ENCODE data around the gene GPR3. TPM values are rescaled to one million over a fixed set of nuclear protein-coding genes. Genes with fewer than 3 reads are reported as not detected.

Gene GPR3
- polyA plus RNA-seq, 2 of the 4 experiments (the other 2 are of a cell fraction): 0.76 to 1.7 TPM

DNA sequence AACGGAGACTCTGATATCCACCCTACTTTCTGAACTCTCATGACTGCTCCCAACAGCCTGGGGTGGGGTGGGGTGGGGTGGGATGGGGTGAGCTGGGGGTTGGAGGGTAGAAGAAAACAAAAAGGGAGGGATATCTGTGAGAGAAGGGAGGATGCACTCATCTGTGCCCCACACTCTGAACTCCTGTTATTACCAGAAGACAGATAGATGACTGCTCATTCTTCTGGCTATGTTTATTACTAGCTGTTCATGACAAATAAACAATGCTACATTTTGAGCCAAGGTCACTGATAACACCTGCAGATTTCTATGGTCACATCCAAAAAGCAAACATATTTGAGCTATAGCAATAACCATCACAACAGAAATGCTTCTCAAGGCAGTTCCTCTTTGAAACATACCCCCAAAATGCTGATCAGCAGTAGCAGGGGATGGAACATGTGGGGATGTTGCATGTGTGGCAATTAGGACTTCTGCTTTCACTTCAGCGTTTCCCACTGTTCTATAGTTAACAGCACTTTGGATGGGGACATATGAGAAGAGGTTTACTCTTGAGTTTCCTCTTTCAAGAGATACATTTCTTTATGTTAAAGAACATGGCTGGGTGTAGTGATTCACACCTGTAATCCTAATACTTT, 43.3 kb downstream of the GPR3 start:
- Histone ChIP-seq H3K4me3 (no peak overlapping the region), H3K4me2 (peak overlapping the region; percentile 53), H3K27ac (peak overlapping the region; percentile 48 to 57; a peak in 4 of 6 replicates), H3K9me3 (no peaks in the 10 kb centered on the region), H3K4me1 (peaks cover 38% of the 10 kb centered on the region)
- CTCF ChIA-PET: interaction anchor here (0.7 to 1.5 kb wide), 3 partner anchors 9 to 17 kb away, joined by 3 read pairs; no protein-coding TSS in a partner anchor
- ATAC-seq (no peak), FAIRE-seq (no peak), DNase-seq (ENCODE audit: low read depth in 1 of 2, low spot score in 1 of 2) (no peak)
- 89% methylated on average over 2 of the region's 2 CpGs for WGBS (ENCODE audit: missing lambda C conversion rate)
- TF ChIP-seq, protein P1, sequence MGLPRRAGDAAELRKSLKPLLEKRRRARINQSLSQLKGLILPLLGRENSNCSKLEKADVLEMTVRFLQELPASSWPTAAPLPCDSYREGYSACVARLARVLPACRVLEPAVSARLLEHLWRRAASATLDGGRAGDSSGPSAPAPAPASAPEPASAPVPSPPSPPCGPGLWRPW (IDR thresholded peaks at IDR 0.05): no peak
- TF ChIP-seq RAD21 (conservative IDR thresholded peaks at IDR 0.05 in 1 of 2, IDR thresholded peaks at IDR 0.05 in 1 of 2): no peak
- TF ChIP-seq ZC3H11A (IDR thresholded peaks at IDR 0.05): no peak
- TF ChIP-seq, protein P2, sequence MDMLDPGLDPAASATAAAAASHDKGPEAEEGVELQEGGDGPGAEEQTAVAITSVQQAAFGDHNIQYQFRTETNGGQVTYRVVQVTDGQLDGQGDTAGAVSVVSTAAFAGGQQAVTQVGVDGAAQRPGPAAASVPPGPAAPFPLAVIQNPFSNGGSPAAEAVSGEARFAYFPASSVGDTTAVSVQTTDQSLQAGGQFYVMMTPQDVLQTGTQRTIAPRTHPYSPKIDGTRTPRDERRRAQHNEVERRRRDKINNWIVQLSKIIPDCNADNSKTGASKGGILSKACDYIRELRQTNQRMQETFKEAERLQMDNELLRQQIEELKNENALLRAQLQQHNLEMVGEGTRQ (IDR thresholded peaks at IDR 0.05): no peak
- no peak for TF ChIP-seq HOXA7 (CRISPR knock-in tag; IDR thresholded peaks at IDR 0.05)
- no peak for TF ChIP-seq TP53 (CRISPR knock-in tag; IDR thresholded peaks at IDR 0.05)
- no peak for TF ChIP-seq MAFK (IDR thresholded peaks at IDR 0.05; ENCODE audit: partially characterized antibody)
- POLR2A ChIA-PET: no interaction called here

DNA sequence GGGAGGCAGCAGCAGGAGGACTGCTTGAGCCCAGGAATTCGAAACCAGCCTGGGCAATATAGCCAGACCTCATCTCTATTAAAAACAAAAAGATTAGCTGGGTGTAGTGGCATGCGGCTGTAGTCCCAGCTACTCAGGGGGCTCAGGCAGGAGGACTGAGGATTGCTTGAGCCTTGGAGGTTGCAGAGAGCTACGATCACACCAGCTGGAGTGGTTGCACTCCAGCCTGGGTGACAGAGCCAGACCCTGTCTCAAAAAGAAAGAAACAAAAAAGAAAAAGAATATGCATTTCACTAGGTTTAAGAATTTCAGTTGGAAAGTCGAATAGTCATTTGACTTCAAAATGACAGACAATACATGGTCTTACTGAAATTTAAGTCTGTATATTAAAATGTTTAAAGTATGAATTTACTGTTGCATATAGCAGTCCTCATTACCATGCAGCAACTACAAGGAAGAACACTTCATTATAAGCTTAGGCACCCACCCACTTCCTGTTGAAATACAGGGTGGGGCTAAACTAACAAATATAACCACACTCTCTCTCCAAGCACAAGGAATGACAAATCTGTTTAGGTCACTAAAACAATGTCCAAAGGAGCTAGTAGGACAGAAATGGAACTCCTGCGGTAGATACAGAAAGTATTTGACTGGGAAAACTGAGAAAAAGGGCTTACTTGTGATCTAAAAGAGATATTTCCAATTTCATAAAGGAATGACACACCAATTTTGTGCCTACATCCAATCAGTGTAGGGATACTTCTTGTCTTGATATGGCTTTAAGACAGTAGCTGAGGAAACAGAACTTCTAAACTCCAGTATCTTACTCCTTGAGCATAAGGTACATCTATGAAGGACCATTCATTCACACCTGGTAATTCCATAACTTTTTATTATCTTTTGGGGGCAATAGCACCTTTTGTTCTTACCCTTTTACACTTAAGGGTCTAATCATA, 44.1 kb downstream of the GPR3 start:
- Histone ChIP-seq H3K27ac (peak overlapping the region; percentile 48 to 63; a peak in 5 of 6 replicates), H3K4me2 (peak overlapping the region; percentile 53), H3K9me3 (no peaks in the 10 kb centered on the region), H3K4me3 (no peak overlapping the region), H3K4me1 (peaks cover 33% of the 10 kb centered on the region)
- WGBS (ENCODE audit: missing lambda C conversion rate): 55% methylated on average over 5 of the region's 5 CpGs
- TF ChIP-seq HOXB13 (CRISPR knock-in tag; IDR thresholded peaks at IDR 0.05; ENCODE audit: low read depth) (no peak), PHF8 (IDR thresholded peaks at IDR 0.05; ENCODE audit: borderline replicate concordance, low read depth) (no peak), ZFP36 (IDR thresholded peaks at IDR 0.05; ENCODE audit: borderline replicate concordance, partially characterized antibody) (no peak), EHF (CRISPR knock-in tag; IDR thresholded peaks at IDR 0.05) (no peak), POLR2AphosphoS2 (conservative IDR thresholded peaks at IDR 0.05; ENCODE audit: low read length) (no peak)
- TF ChIP-seq, protein P3, sequence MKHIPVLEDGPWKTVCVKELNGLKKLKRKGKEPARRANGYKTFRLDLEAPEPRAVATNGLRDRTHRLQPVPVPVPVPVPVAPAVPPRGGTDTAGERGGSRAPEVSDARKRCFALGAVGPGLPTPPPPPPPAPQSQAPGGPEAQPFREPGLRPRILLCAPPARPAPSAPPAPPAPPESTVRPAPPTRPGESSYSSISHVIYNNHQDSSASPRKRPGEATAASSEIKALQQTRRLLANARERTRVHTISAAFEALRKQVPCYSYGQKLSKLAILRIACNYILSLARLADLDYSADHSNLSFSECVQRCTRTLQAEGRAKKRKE (CRISPR knock-in tag; IDR thresholded peaks at IDR 0.05; ENCODE audit: low read depth): no peak
- TF ChIP-seq, protein P4, sequence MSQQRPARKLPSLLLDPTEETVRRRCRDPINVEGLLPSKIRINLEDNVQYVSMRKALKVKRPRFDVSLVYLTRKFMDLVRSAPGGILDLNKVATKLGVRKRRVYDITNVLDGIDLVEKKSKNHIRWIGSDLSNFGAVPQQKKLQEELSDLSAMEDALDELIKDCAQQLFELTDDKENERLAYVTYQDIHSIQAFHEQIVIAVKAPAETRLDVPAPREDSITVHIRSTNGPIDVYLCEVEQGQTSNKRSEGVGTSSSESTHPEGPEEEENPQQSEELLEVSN (IDR thresholded peaks at IDR 0.05; ENCODE audit: borderline replicate concordance, low read depth): no peak
- TF ChIP-seq, protein P5, sequence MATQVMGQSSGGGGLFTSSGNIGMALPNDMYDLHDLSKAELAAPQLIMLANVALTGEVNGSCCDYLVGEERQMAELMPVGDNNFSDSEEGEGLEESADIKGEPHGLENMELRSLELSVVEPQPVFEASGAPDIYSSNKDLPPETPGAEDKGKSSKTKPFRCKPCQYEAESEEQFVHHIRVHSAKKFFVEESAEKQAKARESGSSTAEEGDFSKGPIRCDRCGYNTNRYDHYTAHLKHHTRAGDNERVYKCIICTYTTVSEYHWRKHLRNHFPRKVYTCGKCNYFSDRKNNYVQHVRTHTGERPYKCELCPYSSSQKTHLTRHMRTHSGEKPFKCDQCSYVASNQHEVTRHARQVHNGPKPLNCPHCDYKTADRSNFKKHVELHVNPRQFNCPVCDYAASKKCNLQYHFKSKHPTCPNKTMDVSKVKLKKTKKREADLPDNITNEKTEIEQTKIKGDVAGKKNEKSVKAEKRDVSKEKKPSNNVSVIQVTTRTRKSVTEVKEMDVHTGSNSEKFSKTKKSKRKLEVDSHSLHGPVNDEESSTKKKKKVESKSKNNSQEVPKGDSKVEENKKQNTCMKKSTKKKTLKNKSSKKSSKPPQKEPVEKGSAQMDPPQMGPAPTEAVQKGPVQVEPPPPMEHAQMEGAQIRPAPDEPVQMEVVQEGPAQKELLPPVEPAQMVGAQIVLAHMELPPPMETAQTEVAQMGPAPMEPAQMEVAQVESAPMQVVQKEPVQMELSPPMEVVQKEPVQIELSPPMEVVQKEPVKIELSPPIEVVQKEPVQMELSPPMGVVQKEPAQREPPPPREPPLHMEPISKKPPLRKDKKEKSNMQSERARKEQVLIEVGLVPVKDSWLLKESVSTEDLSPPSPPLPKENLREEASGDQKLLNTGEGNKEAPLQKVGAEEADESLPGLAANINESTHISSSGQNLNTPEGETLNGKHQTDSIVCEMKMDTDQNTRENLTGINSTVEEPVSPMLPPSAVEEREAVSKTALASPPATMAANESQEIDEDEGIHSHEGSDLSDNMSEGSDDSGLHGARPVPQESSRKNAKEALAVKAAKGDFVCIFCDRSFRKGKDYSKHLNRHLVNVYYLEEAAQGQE (IDR thresholded peaks at IDR 0.05): no peak
- ATAC-seq (peak; percentile 47 to 84; a peak in 4 of 6 replicates), FAIRE-seq (no peak), DNase-seq (ENCODE audit: low read depth in 1 of 2, low spot score in 1 of 2) (peak; percentile 34 to 67)
- ChIA-PET POLR2A (no interaction called here), CTCF (interaction anchor here (0.7 to 1.5 kb wide), 3 partner anchors 9 to 16 kb away, joined by 3 read pairs; no protein-coding TSS in a partner anchor)

All from A549 (cell line).